Pancreas (tissue), 10 donors: ENCODE data around the gene DUSP22. TPM values are rescaled to one million over a fixed set of nuclear protein-coding genes. Genes with fewer than 3 reads are reported as not detected.
A peak's percentile ranks its signal among the peaks of the same experiment; 100 is the strongest.

Experiments used
- ATAC-seq, 4 donors: fragments of 200-7000 bp; cut with Tn5 transposase; one replicate each; pipeline versions ENCODE4 v1.8.0 to v1.9.1; 2020; ENCODE audit warnings: mild to moderate bottlenecking in 4 of 4, moderate library complexity in 4 of 4
- DNase-seq, 6 donors: peaks; one replicate each; pipeline ENCODE4 v3.0.0-alpha.2; 2020
- FAIRE-seq: peaks from 2 replicates; lab custom pipeline; 2012; peaks lifted over from hg19 to GRCh38; lab: Jason Lieb, UNC
- H3K27ac ChIP-seq, 4 donors: fragments of 200-600 bp; sonication (generic); 1 replicate in 3 of 4; 2 replicates in 1 of 4; pipeline versions ENCODE4 v1.5.0 to v1.8.0; 2020
- H3K27me3 ChIP-seq, 4 donors: fragments of 200-600 bp; one replicate each; pipeline ENCODE4 v1.8.0; 2021
- H3K36me3 ChIP-seq, 3 donors: fragments of 200-600 bp; sonication (generic) in 1 of 3; one replicate each; pipeline versions ENCODE4 v1.5.0 to v1.8.0; 2020 to 2021
- H3K4me1 ChIP-seq, 3 donors: fragments of 200-600 bp; one replicate each; pipeline ENCODE4 v1.8.0; 2021
- H3K4me3 ChIP-seq, 4 donors: fragments of 200-600 bp; sonication (generic) in 2 of 4; one replicate each; pipeline versions ENCODE4 v1.5.0 to v1.8.0; 2020 to 2021
- H3K9me3 ChIP-seq, 4 donors: fragments of 200-600 bp; one replicate each; pipeline ENCODE4 v1.8.0; 2021
- CTCF ChIP-seq, 4 donors: fragments of 200-600 bp; sonication (generic) in 3 of 4; IDR thresholded peaks; one replicate each; pipeline versions ENCODE4 v1.5.0 to v1.8.0; 2021; ENCODE audit warnings: antibody characterized with exemption in 4 of 4
- WGBS, 2 donors: extraction: QIAGEN DNeasy Blood & Tissue Kit; methylation state at CpG; one replicate each; pipeline ENCODE4 v1.1.7; 2013; 5-methylcytosine and 5-hydroxymethylcytosine counted together
- intact Hi-C, 3 donors: fragments of 100-400 bp; cut with DNase I; formaldehyde crosslinking; loops; one replicate each; pipeline versions ENCODE4 v1.11.1 to v1.14.2; 2022
- polyA plus RNA-seq, 2 donors: library from polyadenylated mRNA; stranded (reverse); fragments of 200-250 nt; gene quantifications; one replicate each; pipeline ENCODE4 v1.2.3, GENCODE V29; 2013
- total RNA-seq, 6 donors: library from RNA; stranded (reverse); fragmentation: NEBNext Ultra II Directional in 4 of 6; extraction: Animal tissue kit (Norgen Biotek cat#: 25700) in 4 of 6; gene quantifications; one replicate each; pipeline versions ENCODE4 v1.2.1 to v1.2.4, GENCODE V29; 2021 to 2023
- donor health status: healthy with polysubstance abuse.
- donor health status: DM: no; HTN: no; CAD: no; lungs with moderate emphysema.
- donor health status: DM: no; HTN: no; CAD: no.
- donor health status: control.
- donor health status: control.
- donor health status: Bipolar disorder and iron deficiency.
- donor health status: DM: yes; HTN: yes; CAD: no.
- donor health status: DM: no; HTN: no; CAD: no.
- donor health status: DM: no; HTN: no; CAD: no.
- donor health status: DM: yes; HTN: yes; CAD: no.

The DUSP22 gene
- total and polyA plus RNA-seq, 8 donors: 16.4 to 32.9 (median 24.6) TPM

GRCh38 chr6:317060-317447 is 24.8 kb downstream of the DUSP22 start:
- Histone ChIP-seq H3K27ac (no peak overlapping the region), H3K4me1 (peaks cover 6 to 11% (median 7%) of the 10 kb centered on the region in 3 donors), H3K9me3 (no peaks in the 10 kb centered on the region), H3K4me3 (no peak overlapping the region), H3K36me3 (no peaks in the 10 kb centered on the region), H3K27me3 (no peaks in the 10 kb centered on the region)
- intact Hi-C loops: no loop called here
- TF ChIP-seq CTCF (IDR thresholded peaks at IDR 0.05): no peak
- DNase-seq (peak in 1 of 6 donors; percentile 54), FAIRE-seq (no peak), ATAC-seq (no peak)
- WGBS, 2 donors: 55 to 65% methylated on average over 7 of the region's 7 CpGs

- Histone ChIP-seq H3K36me3 (no peaks in the 10 kb centered on the region), H3K4me1 (peaks cover 5 to 10% (median 6%) of the 10 kb centered on the region in 3 donors), H3K4me3 (no peak overlapping the region), H3K27me3 (no peaks in the 10 kb centered on the region), H3K9me3 (no peaks in the 10 kb centered on the region), H3K27ac (no peak overlapping the region)
- FAIRE-seq (no peak), DNase-seq (peak in 1 of 6 donors; percentile 55), ATAC-seq (no peak)
- TF ChIP-seq CTCF (IDR thresholded peaks at IDR 0.05): no peak
- intact Hi-C loops: no loop called here
- 68 to 72% methylated on average over 18 of the region's 18 CpGs for WGBS, 2 donors
Observed at GRCh38 chr6:317448-318144, 25.3 kb downstream of the DUSP22 start.

GRCh38 chr6:318243-318890 is 26.1 kb downstream of the DUSP22 start:
- H3K27ac ChIP-seq: no peak overlapping the region
- H3K4me1 ChIP-seq: peaks cover 0 to 3% (median 2%) of the 10 kb centered on the region in 3 donors
- H3K36me3 ChIP-seq: no peaks in the 10 kb centered on the region
- ATAC-seq: no peak
- FAIRE-seq: no peak
- no peaks in the 10 kb centered on the region for H3K27me3 ChIP-seq
- intact Hi-C loops: no loop called here
- H3K4me3 ChIP-seq: no peak overlapping the region
- H3K9me3 ChIP-seq: no peaks in the 10 kb centered on the region
- DNase-seq: no peak
- 65 to 72% methylated on average over 4 of the region's 4 CpGs for WGBS, 2 donors
- TF ChIP-seq CTCF (IDR thresholded peaks at IDR 0.05): no peak

- Histone ChIP-seq H3K4me1 (peaks cover 0 to 3% (median 0%) of the 10 kb centered on the region in 3 donors), H3K36me3 (no peaks in the 10 kb centered on the region), H3K27me3 (no peaks in the 10 kb centered on the region), H3K27ac (no peak overlapping the region), H3K9me3 (no peaks in the 10 kb centered on the region), H3K4me3 (no peak overlapping the region)
- ATAC-seq (no peak), DNase-seq (peak in 1 of 6 donors; percentile 30), FAIRE-seq (no peak)
- WGBS, 2 donors: 78 to 81% methylated on average over 14 of the region's 14 CpGs
- intact Hi-C loops: no loop called here
- no peak for TF ChIP-seq CTCF (IDR thresholded peaks at IDR 0.05)
Observed at GRCh38 chr6:319177-320131, 27.2 kb downstream of the DUSP22 start.
